Hepatocyte (in vitro differentiated cells): ENCODE results near the gene KCNQ2. TPM values are rescaled to one million over a fixed set of nuclear protein-coding genes. Genes with fewer than 3 reads are reported as not detected.

Experiments
- DNase-seq: peaks from one replicate; pipeline ENCODE4 v3.0.0-alpha.2; 2016; ENCODE audit warnings: low spot score
- H2AFZ ChIP-seq: fragments of 200-600 bp; sonication (generic); 2 replicates; pipeline ENCODE4 v1.6.0; 2016; ENCODE audit warnings: antibody characterized with exemption, mild to moderate bottlenecking
- H3K27ac ChIP-seq: fragments of 200-600 bp; sonication (generic); 2 replicates; pipeline ENCODE4 v1.5.1; 2016; ENCODE audit warnings: mild to moderate bottlenecking
- H3K27me3 ChIP-seq: fragments of 200-600 bp; sonication (generic); 2 replicates; pipeline ENCODE4 v1.6.1; 2016
- H3K36me3 ChIP-seq: fragments of 200-600 bp; sonication (generic); replicated peaks from 2 replicates; pipeline ENCODE4 v1.5.1; 2016; ENCODE audit warnings: low read depth; ENCODE audit not compliant: insufficient read depth
- H3K4me1 ChIP-seq: fragments of 200-600 bp; sonication (generic); 2 replicates; pipeline ENCODE4 v1.5.1; 2016; ENCODE audit warnings: mild to moderate bottlenecking, moderate library complexity; ENCODE audit not compliant: insufficient read depth
- H3K4me2 ChIP-seq: fragments of 200-600 bp; sonication (generic); 2 replicates; pipeline ENCODE4 v1.6.0; 2016
- H3K4me3 ChIP-seq: fragments of 200-600 bp; sonication (generic); 2 replicates; pipeline ENCODE4 v1.5.1; 2016; ENCODE audit warnings: mild to moderate bottlenecking
- H3K79me2 ChIP-seq: fragments of 200-600 bp; sonication (generic); 2 replicates; pipeline ENCODE4 v1.6.0; 2017; ENCODE audit warnings: mild to moderate bottlenecking
- H3K9me2 ChIP-seq: fragments of 200-600 bp; sonication (generic); replicated peaks from 2 replicates; pipeline ENCODE4 v1.6.0; 2017; ENCODE audit warnings: mild to moderate bottlenecking; ENCODE audit not compliant: insufficient read depth
- H3K9me3 ChIP-seq: fragments of 200-600 bp; sonication (generic); 2 replicates; pipeline ENCODE4 v1.5.1; 2016; ENCODE audit warnings: low read depth, mild to moderate bottlenecking
- H4K20me1 ChIP-seq: fragments of 200-600 bp; sonication (generic); 2 replicates; pipeline ENCODE4 v1.6.0; 2016; ENCODE audit warnings: mild to moderate bottlenecking; ENCODE audit not compliant: insufficient read depth, poor library complexity, severe bottlenecking
- CTCF ChIP-seq: fragments of 200-600 bp; sonication (generic); IDR thresholded peaks from 2 replicates; pipeline ENCODE4 v1.5.1; 2016; ENCODE audit warnings: antibody characterized with exemption, mild to moderate bottlenecking; ENCODE audit not compliant: poor library complexity
- EZH2 ChIP-seq: fragments of 200-600 bp; sonication (generic); IDR thresholded peaks from 2 replicates; pipeline ENCODE4 v1.6.1; 2016; ENCODE audit warnings: antibody characterized with exemption, mild to moderate bottlenecking, borderline replicate concordance
- EZH2phosphoT487 ChIP-seq: fragments of 200-600 bp; sonication (generic); IDR thresholded peaks from one replicate; pipeline ENCODE4 v1.6.1; 2018; ENCODE audit warnings: antibody characterized with exemption, mild to moderate bottlenecking, low read depth, moderate library complexity; ENCODE audit not compliant: unreplicated experiment, severe bottlenecking
- WGBS: methylation state at CpG from one replicate; pipeline ENCODE4 v1.1.6; 2016; ENCODE audit warnings: low lambda C conversion rate; ENCODE audit errors: missing lambda C conversion rate; 5-methylcytosine and 5-hydroxymethylcytosine counted together
- polyA plus RNA-seq: library from polyadenylated mRNA; unstranded; fragments of >200 nt; fragmentation: Nextera tagmentation; extraction: Ambion mirVana; gene quantifications from 2 replicates; pipeline ENCODE4 v1.2.1, GENCODE V29; 2016
- total RNA-seq: library from RNA; depleted of rRNA; stranded (reverse); fragments of >200 nt; gene quantifications from 2 replicates; pipeline ENCODE4 v1.2.3, GENCODE V29; 2014

KCNQ2 gene
- total and polyA plus RNA-seq, 2 experiments from 2014 or later, result 3.5 to 5.4 TPM

- no peaks in the 10 kb centered on the region for H3K9me3 ChIP-seq
- no peaks in the 10 kb centered on the region for H3K9me2 ChIP-seq
- H3K36me3 ChIP-seq, result no peaks in the 10 kb centered on the region
- no peak overlapping the region for H3K4me3 ChIP-seq
- 91% methylated on average over 32 of the region's 34 CpGs for WGBS
- no peaks in the 10 kb centered on the region for H3K79me2 ChIP-seq
- H3K4me2 ChIP-seq, result no peak overlapping the region
- no peak overlapping the region for H2AFZ ChIP-seq
- TF ChIP-seq EZH2phosphoT487, result no peak
- no peak for TF ChIP-seq EZH2
- no peak for TF ChIP-seq CTCF
- no peak for DNase-seq
- H3K27ac ChIP-seq, result no peak overlapping the region
- H3K4me1 ChIP-seq, result no peaks in the 10 kb centered on the region
- no peaks in the 10 kb centered on the region for H4K20me1 ChIP-seq
- peaks cover 42% of the 10 kb centered on the region for H3K27me3 ChIP-seq
These were observed 6.2 kb upstream of the KCNQ2 start for GRCh38 chr20:63478346-63479302.

- Histone ChIP-seq H3K4me1 (no peaks in the 10 kb centered on the region), H3K4me2 (no peak overlapping the region), H4K20me1 (no peaks in the 10 kb centered on the region), H2AFZ (no peak overlapping the region), H3K36me3 (no peaks in the 10 kb centered on the region), H3K79me2 (no peaks in the 10 kb centered on the region), H3K27me3 (peaks cover 49% of the 10 kb centered on the region), H3K4me3 (no peak overlapping the region), H3K9me2 (no peaks in the 10 kb centered on the region), H3K27ac (no peak overlapping the region), H3K9me3 (no peaks in the 10 kb centered on the region)
- no peak for DNase-seq
- TF ChIP-seq CTCF, result no peak
- TF ChIP-seq EZH2phosphoT487, result no peak
- no peak for TF ChIP-seq EZH2
- 71% methylated on average over 17 of the region's 17 CpGs for WGBS
These were observed 5.5 kb upstream of the KCNQ2 start for GRCh38 chr20:63477944-63478343.

GRCh38 chr20:63477061-63477616 lies 4.7 kb upstream of the KCNQ2 start:
- no peaks in the 10 kb centered on the region for H3K36me3 ChIP-seq
- WGBS, result 51% methylated on average over 20 of the region's 21 CpGs
- peaks cover 49% of the 10 kb centered on the region for H3K27me3 ChIP-seq
- TF ChIP-seq EZH2, result no peak
- TF ChIP-seq EZH2phosphoT487, result no peak
- TF ChIP-seq CTCF, result no peak
- no peaks in the 10 kb centered on the region for H3K9me3 ChIP-seq
- H3K79me2 ChIP-seq, result no peaks in the 10 kb centered on the region
- H3K9me2 ChIP-seq, result no peaks in the 10 kb centered on the region
- no peak overlapping the region for H2AFZ ChIP-seq
- peaks cover under 1% of the 10 kb centered on the region for H3K4me1 ChIP-seq
- no peak overlapping the region for H3K4me3 ChIP-seq
- no peak overlapping the region for H3K4me2 ChIP-seq
- DNase-seq, result no peak
- H3K27ac ChIP-seq, result no peak overlapping the region
- H4K20me1 ChIP-seq, result no peaks in the 10 kb centered on the region
